ENCODE results near the gene ITGA11. TPM values are rescaled to one million over a fixed set of nuclear protein-coding genes. Genes with fewer than 3 reads are reported as not detected.

The ITGA11 gene
- total and polyA plus RNA-seq, 2 donors = 0.21 to 0.47 TPM

DNA sequence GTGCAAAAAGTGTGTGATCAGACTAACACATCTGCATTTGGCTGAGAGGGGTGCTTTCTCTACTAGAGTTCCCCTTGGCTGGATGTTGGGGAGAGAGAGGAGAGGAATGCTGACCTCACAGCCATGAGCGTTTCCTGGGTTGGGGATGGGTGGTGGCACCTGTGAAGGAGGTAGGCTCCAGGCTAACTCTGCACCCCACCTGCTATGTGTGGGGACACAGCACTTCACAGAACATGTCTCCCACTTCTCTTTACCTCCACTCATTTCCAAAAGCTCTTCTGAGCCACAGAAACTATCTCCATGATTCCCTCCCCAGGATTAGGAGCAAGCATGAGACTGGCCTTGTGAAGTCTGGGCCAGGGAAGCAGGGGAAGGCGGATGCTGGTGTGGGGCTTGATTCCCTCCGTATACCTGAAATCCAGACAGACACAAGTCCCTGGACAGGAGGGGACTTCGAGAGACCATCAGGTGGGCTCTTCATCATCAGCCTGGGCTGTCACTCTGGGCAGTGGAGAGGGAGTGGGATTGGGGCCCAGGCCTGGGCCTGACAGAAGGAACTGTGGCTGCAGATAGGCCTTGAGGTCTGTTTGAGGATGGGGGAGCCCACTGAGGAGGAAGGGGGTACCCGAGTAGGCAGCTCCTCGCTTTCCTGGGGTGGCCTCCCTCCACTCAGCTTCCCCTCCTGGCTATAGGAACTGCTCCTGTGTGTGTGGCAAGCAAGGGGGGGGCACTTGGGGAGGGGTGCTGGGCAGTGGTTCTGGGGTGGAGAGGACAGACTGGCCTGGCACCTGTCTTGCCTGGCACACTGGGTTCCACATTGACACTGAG lies 113.7 kb downstream of the ITGA11 start:
- Histone ChIP-seq H3K4me3 (ENCODE audit: low read length in 2 of 2) (no peak overlapping the region), H3K27ac (ENCODE audit: low read depth in 1 of 2, low read length in 1 of 2) (no peak overlapping the region), H3K9me3 (ENCODE audit: control insufficient read depth in 2 of 2, insufficient read depth in 1 of 2, low read length in 1 of 2) (no peaks in the 10 kb centered on the region), H3K4me1 (ENCODE audit: control insufficient read depth in 2 of 2, insufficient read depth in 2 of 2, low read length in 2 of 2) (peaks cover 0 to 14% of the 10 kb centered on the region in 2 donors), H3K36me3 (ENCODE audit: control insufficient read depth in 2 of 2, insufficient read depth in 2 of 2, low read length in 1 of 2) (no peaks in the 10 kb centered on the region), H3K27me3 (ENCODE audit: control insufficient read depth in 2 of 2, insufficient read depth in 1 of 2, low read length in 1 of 2) (no peaks in the 10 kb centered on the region)
- 88% methylated on average over 6 of the region's 6 CpGs for WGBS
- no peak for DNase-seq (ENCODE audit: low read depth in 6 of 9, low spot score in 9 of 9)

DNA sequence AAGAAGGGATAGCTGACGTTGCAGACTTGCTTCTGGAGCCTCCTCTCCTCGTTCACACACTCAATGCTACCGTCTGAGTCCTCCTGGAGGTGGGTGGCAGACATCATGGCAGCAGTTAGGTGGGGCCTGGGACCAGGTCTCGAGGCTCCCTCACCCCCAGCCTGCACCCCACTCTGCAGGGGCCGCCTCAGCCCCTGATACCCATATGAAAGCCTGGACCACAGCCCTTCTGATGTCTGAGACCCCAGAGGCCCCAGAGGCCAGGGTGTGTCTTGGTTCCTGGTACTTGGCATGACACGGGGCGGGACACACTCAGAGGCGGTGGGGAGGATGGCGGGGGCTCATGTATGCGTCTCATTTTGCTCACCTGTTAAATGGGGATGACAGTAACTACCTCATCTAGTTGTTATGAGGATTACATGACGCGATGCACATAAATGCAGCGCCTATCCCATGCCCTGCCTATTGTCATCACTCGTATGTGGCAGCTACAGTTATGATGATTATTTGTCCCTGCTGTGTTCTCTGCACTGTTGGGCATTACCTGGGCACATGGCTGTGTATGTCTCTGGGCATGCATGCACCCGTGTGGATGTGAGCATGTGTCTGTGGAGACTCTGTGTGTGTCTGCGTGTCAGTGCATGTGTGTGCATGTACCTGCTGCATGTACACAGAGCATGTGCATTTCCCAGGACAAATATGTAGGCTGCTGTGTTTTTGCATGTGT lies 114.5 kb downstream of the ITGA11 start:
- H3K4me1 ChIP-seq (ENCODE audit: control insufficient read depth in 2 of 2, insufficient read depth in 2 of 2, low read length in 2 of 2) = peaks cover 0 to 11% of the 10 kb centered on the region in 2 donors
- no peak for DNase-seq (ENCODE audit: low read depth in 6 of 9, low spot score in 9 of 9)
- H3K27ac ChIP-seq (ENCODE audit: low read depth in 1 of 2, low read length in 1 of 2) = no peak overlapping the region
- 95% methylated on average over 16 of the region's 16 CpGs for WGBS
- no peaks in the 10 kb centered on the region for H3K27me3 ChIP-seq (ENCODE audit: control insufficient read depth in 2 of 2, insufficient read depth in 1 of 2, low read length in 1 of 2)
- no peaks in the 10 kb centered on the region for H3K9me3 ChIP-seq (ENCODE audit: control insufficient read depth in 2 of 2, insufficient read depth in 1 of 2, low read length in 1 of 2)
- no peak overlapping the region for H3K4me3 ChIP-seq (ENCODE audit: low read length in 2 of 2)
- no peaks in the 10 kb centered on the region for H3K36me3 ChIP-seq (ENCODE audit: control insufficient read depth in 2 of 2, insufficient read depth in 2 of 2, low read length in 1 of 2)

DNA sequence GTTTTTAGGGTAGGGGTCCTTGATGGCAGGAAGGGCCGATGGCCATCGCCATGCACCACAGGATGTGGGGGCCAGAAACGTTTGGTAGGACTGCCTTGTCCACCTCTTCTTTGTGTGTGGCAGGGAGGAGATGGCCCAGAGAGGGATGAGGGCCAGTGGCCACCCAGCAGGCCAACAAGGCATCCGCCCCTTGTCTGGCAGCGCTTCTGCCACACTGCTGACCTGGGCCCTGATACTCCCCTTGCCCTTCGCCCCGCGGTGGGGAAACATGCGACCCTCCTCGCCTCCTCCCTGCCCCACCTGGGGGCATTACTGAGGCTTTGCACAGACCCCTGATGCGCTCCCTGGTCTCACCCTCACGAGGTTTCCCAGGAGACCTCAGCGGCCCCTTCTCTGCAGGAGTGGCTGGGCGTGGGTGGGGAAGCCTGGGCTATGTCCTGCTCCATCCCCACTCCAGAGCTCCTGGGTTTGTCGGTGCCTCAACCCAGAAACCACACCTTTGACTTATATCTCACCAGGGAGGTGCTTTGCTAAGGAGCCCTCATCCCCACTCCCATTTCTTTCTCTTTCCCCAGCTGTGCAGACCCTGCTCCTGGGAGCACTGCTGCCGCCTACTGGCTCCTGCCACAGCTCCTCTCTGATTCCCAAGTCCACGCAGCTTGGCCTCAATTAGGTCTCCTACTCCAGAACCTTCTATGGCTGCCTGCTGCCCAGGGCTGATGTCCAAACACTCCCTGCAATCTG lies 115.7 kb downstream of the ITGA11 start:
- 91% methylated on average over 17 of the region's 17 CpGs for WGBS
- no peak overlapping the region for H3K27ac ChIP-seq (ENCODE audit: low read depth in 1 of 2, low read length in 1 of 2)
- no peaks in the 10 kb centered on the region for H3K9me3 ChIP-seq (ENCODE audit: control insufficient read depth in 2 of 2, insufficient read depth in 1 of 2, low read length in 1 of 2)
- no peaks in the 10 kb centered on the region for H3K27me3 ChIP-seq (ENCODE audit: control insufficient read depth in 2 of 2, insufficient read depth in 1 of 2, low read length in 1 of 2)
- DNase-seq (ENCODE audit: low read depth in 6 of 9, low spot score in 9 of 9) = no peak
- H3K4me1 ChIP-seq (ENCODE audit: control insufficient read depth in 2 of 2, insufficient read depth in 2 of 2, low read length in 2 of 2) = peaks cover 0 to 11% of the 10 kb centered on the region in 2 donors
- H3K36me3 ChIP-seq (ENCODE audit: control insufficient read depth in 2 of 2, insufficient read depth in 2 of 2, low read length in 1 of 2) = no peaks in the 10 kb centered on the region
- no peak overlapping the region for H3K4me3 ChIP-seq (ENCODE audit: low read length in 2 of 2)

DNA sequence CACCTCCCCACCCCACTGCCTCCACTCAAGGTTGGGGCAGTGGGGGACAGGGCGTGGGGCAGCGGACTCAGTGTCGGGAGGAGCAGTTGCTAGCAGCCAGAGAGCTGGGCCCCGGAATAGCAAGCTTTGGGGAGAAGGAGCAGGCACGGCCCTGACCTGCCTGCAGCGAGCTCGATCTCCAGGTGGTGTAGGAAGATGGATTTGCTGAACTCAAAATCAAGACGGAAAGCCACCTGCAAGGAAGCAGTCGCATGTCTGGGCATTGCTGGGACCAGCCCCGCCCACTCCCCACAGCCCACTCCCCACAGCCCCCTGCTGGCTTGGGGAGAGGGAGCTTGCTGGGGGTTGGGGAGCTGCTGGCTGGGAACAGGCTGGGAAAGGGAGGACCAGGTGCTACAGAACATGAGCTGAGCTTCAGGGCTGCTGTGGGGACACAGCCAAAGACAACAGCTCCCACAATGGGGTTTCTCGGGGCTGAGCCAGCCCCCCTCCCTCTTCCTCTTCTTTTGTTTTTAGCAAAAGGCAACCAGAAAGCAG lies 116.4 kb downstream of the ITGA11 start:
- Histone ChIP-seq H3K36me3 (ENCODE audit: control insufficient read depth in 2 of 2, insufficient read depth in 2 of 2, low read length in 1 of 2) (no peaks in the 10 kb centered on the region), H3K27ac (ENCODE audit: low read depth in 1 of 2, low read length in 1 of 2) (peak overlapping the region in 1 of 2 donors; percentile 32), H3K4me3 (ENCODE audit: low read length in 2 of 2) (no peak overlapping the region), H3K27me3 (ENCODE audit: control insufficient read depth in 2 of 2, insufficient read depth in 1 of 2, low read length in 1 of 2) (no peaks in the 10 kb centered on the region), H3K9me3 (ENCODE audit: control insufficient read depth in 2 of 2, insufficient read depth in 1 of 2, low read length in 1 of 2) (no peaks in the 10 kb centered on the region), H3K4me1 (ENCODE audit: control insufficient read depth in 2 of 2, insufficient read depth in 2 of 2, low read length in 2 of 2) (peaks cover 0 to 18% of the 10 kb centered on the region in 2 donors)
- peak in 1 of 9 donors; percentile 29 for DNase-seq (ENCODE audit: low read depth in 6 of 9, low spot score in 9 of 9)
- 72% methylated on average over 11 of the region's 11 CpGs for WGBS

DNA sequence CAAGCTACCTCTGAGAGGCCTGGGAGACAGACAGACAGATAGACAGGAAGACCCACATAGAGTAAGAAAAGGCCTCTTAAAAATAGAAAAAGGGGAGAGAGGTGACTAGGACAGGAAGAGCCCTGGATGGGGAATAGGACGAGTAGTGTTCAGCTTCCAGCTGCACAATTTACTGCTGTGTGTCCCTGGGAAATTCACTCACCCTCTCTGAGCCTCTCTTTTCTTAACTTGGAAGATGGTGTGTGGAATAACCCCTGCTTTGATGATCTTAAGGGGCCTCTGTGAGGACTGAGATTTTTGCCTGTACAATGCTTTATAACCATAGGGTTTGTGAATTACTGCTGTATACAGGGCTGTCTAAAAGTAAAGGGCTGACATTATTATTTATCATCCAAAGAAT lies 116.9 kb downstream of the ITGA11 start:
- DNase-seq (ENCODE audit: low read depth in 6 of 9, low spot score in 9 of 9) = no peak
- Histone ChIP-seq H3K9me3 (ENCODE audit: control insufficient read depth in 2 of 2, insufficient read depth in 1 of 2, low read length in 1 of 2) (no peaks in the 10 kb centered on the region), H3K36me3 (ENCODE audit: control insufficient read depth in 2 of 2, insufficient read depth in 2 of 2, low read length in 1 of 2) (no peaks in the 10 kb centered on the region), H3K4me3 (ENCODE audit: low read length in 2 of 2) (no peak overlapping the region), H3K27me3 (ENCODE audit: control insufficient read depth in 2 of 2, insufficient read depth in 1 of 2, low read length in 1 of 2) (no peaks in the 10 kb centered on the region), H3K4me1 (ENCODE audit: control insufficient read depth in 2 of 2, insufficient read depth in 2 of 2, low read length in 2 of 2) (peaks cover 0 to 19% of the 10 kb centered on the region in 2 donors), H3K27ac (ENCODE audit: low read depth in 1 of 2, low read length in 1 of 2) (peak overlapping the region in 1 of 2 donors; percentile 32)
- 94% methylated on average over 1 of the region's 1 CpG for whole genome bisulfite sequencing

DNA sequence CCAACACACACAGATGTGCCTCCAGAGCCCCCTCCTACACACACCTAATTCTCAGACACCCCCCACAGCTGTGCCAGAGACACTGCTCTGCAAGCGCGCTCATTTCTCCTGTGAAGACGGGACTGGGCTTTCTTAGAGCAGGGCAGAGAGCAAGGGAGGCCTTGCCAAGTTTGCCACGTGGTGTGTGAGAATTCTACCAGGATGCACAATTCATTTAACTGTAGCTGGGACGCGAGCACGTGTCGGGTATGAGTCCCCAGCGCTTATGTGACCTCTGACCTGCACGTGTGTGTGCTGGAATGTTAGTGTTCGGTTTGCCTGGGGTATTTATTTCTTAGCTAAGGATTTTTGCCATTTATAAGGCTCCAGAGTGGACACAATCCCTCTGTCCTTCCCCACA lies 117.4 kb downstream of the ITGA11 start:
- H3K9me3 ChIP-seq (ENCODE audit: control insufficient read depth in 2 of 2, insufficient read depth in 1 of 2, low read length in 1 of 2) = no peaks in the 10 kb centered on the region
- DNase-seq (ENCODE audit: low read depth in 6 of 9, low spot score in 9 of 9) = no peak
- no peak overlapping the region for H3K4me3 ChIP-seq (ENCODE audit: low read length in 2 of 2)
- H3K27me3 ChIP-seq (ENCODE audit: control insufficient read depth in 2 of 2, insufficient read depth in 1 of 2, low read length in 1 of 2) = no peaks in the 10 kb centered on the region
- H3K36me3 ChIP-seq (ENCODE audit: control insufficient read depth in 2 of 2, insufficient read depth in 2 of 2, low read length in 1 of 2) = no peaks in the 10 kb centered on the region
- 98% methylated on average over 11 of the region's 11 CpGs for WGBS
- no peak overlapping the region for H3K27ac ChIP-seq (ENCODE audit: low read depth in 1 of 2, low read length in 1 of 2)
- H3K4me1 ChIP-seq (ENCODE audit: control insufficient read depth in 2 of 2, insufficient read depth in 2 of 2, low read length in 2 of 2) = peaks cover 0 to 19% of the 10 kb centered on the region in 2 donors

DNA sequence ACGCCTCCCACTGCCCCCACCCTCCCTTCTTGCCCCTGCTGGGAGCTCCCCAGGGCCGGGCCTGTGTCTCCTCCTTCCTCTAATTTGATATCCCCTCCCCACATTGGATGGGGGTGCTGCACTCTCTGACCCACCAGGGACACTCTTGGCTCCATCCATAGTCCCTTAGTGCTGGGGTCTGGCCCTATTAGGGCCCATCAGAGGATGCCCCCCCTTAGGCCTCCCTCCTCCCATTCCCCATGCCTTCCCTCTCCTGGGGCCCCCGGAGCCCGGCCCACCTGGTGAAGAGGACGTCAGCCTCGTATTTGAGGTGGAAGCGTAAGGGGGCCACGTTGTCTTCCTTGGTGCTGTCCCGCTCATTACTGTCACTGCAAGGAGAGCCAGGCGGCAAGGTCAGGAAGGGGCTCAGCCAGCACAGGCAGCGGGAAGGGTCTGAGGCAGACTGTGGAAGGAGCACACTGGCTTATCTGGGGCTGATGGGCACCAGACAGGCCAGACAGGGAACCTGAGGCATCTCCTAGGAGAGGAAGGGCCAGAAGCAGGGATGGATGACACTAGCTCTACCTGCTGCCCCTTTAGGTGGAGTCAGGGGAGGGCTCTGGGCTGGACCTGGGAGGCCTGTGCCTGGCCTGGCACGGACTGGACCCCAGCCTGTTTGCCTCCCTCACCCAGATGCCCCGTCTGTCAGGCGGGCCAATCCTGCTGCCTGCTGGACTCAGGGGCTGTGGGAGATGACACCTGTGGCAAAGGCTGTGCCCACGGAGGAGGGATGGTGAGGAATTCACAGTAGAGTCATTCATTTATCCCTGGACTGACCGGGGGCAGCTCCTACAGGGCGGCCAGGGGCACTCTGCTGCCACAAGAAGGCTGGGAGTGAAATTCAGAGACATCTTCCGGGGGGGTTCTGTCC lies 118.2 kb downstream of the ITGA11 start:
- no peaks in the 10 kb centered on the region for H3K27me3 ChIP-seq (ENCODE audit: control insufficient read depth in 2 of 2, insufficient read depth in 1 of 2, low read length in 1 of 2)
- DNase-seq (ENCODE audit: low read depth in 6 of 9, low spot score in 9 of 9) = no peak
- no peak overlapping the region for H3K27ac ChIP-seq (ENCODE audit: low read depth in 1 of 2, low read length in 1 of 2)
- no peaks in the 10 kb centered on the region for H3K36me3 ChIP-seq (ENCODE audit: control insufficient read depth in 2 of 2, insufficient read depth in 2 of 2, low read length in 1 of 2)
- no peaks in the 10 kb centered on the region for H3K9me3 ChIP-seq (ENCODE audit: control insufficient read depth in 2 of 2, insufficient read depth in 1 of 2, low read length in 1 of 2)
- 91% methylated on average over 18 of the region's 18 CpGs for whole genome bisulfite sequencing
- H3K4me3 ChIP-seq (ENCODE audit: low read length in 2 of 2) = no peak overlapping the region
- peaks cover 0 to 19% of the 10 kb centered on the region in 2 donors for H3K4me1 ChIP-seq (ENCODE audit: control insufficient read depth in 2 of 2, insufficient read depth in 2 of 2, low read length in 2 of 2)

DNA sequence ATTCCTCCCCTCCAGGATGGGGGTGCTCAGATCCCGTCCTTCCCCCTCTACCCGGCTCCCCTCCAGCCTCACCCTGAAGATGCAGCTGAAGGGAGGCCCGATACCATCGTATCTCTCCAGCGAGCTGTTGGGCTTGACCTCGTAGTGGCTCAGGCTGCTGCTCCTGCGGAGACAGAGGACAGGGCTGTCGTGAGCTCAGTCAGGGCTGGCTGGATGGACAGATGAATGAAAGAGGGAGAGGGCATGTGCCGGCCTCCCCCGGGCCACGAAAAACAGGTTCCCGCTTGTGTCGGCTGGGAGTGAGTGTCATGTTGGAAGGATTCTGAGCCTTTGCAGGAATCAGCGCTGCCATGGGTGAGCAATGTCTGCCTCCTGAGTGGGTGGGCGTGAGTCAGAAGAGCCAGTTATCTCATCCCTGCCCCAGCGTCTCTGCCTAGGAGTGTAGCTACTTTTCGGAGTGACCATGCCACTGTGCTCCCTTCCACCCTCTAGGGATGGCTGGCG lies 119.2 kb downstream of the ITGA11 start:
- Histone ChIP-seq H3K4me1 (ENCODE audit: control insufficient read depth in 2 of 2, insufficient read depth in 2 of 2, low read length in 2 of 2) (peaks cover 0 to 19% of the 10 kb centered on the region in 2 donors), H3K4me3 (ENCODE audit: low read length in 2 of 2) (no peak overlapping the region), H3K27ac (ENCODE audit: low read depth in 1 of 2, low read length in 1 of 2) (no peak overlapping the region), H3K9me3 (ENCODE audit: control insufficient read depth in 2 of 2, insufficient read depth in 1 of 2, low read length in 1 of 2) (no peaks in the 10 kb centered on the region), H3K36me3 (ENCODE audit: control insufficient read depth in 2 of 2, insufficient read depth in 2 of 2, low read length in 1 of 2) (no peaks in the 10 kb centered on the region), H3K27me3 (ENCODE audit: control insufficient read depth in 2 of 2, insufficient read depth in 1 of 2, low read length in 1 of 2) (no peaks in the 10 kb centered on the region)
- 94% methylated on average over 18 of the region's 18 CpGs for WGBS
- no peak for DNase-seq (ENCODE audit: low read depth in 6 of 9, low spot score in 9 of 9)

Measured in thymus (tissue), 11 donors.